Measurements from ENCODE around the gene B3GNT3.

DNA sequence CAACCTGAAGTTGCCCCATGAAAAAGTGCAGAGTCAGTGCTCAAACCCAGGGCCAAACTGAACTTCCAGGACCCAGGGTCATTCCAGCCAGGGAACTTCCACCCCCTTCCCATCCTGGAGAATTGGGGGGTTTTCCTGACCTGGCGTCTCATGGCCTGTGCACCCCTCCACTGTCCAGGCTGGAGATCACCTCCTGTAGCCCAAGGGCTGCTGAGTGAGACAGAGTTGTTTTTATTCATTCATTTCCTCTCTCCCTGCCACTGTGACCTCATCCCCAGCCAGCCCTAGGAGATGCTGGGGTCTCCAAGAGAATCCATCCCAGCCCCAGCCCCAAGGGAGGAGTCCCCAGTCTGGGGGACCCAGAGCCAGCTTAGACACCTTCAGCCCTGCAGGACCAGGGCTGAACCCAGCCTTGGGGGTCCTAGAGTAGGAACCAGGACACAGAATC is 39.5 kb upstream of the B3GNT3 start:
- TF ChIP-seq POLR2A (IDR thresholded peaks at IDR 0.05), result no peak
- TF ChIP-seq, protein P1, sequence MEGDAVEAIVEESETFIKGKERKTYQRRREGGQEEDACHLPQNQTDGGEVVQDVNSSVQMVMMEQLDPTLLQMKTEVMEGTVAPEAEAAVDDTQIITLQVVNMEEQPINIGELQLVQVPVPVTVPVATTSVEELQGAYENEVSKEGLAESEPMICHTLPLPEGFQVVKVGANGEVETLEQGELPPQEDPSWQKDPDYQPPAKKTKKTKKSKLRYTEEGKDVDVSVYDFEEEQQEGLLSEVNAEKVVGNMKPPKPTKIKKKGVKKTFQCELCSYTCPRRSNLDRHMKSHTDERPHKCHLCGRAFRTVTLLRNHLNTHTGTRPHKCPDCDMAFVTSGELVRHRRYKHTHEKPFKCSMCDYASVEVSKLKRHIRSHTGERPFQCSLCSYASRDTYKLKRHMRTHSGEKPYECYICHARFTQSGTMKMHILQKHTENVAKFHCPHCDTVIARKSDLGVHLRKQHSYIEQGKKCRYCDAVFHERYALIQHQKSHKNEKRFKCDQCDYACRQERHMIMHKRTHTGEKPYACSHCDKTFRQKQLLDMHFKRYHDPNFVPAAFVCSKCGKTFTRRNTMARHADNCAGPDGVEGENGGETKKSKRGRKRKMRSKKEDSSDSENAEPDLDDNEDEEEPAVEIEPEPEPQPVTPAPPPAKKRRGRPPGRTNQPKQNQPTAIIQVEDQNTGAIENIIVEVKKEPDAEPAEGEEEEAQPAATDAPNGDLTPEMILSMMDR (IDR thresholded peaks at IDR 0.05), result no peak
